Esophagus muscularis mucosa (tissue), 4 donors: ENCODE data around the gene KIN. TPM values are rescaled to one million over a fixed set of nuclear protein-coding genes. Genes with fewer than 3 reads are reported as not detected.

Experiments used
- DNase-seq: peaks from one replicate; pipeline ENCODE4 v3.0.0-alpha.2; 2017; ENCODE audit errors: extremely low spot score
- H3K27ac ChIP-seq, 4 donors: fragments of 200-600 bp; sonication (generic); replicated peaks in 1 of 4; 1 replicate in 3 of 4; 2 replicates in 1 of 4; pipeline ENCODE4 v1.5.1; 2016 to 2019; ENCODE audit warnings: mild to moderate bottlenecking in 1 of 4
- H3K27me3 ChIP-seq, 4 donors: fragments of 200-600 bp; sonication (generic); one replicate each; pipeline versions ENCODE4 v1.5.1 to v1.6.0; 2016 to 2019
- H3K36me3 ChIP-seq, 4 donors: fragments of 200-600 bp; sonication (generic); one replicate each; pipeline ENCODE4 v1.5.1; 2016 to 2019
- H3K4me1 ChIP-seq, 4 donors: fragments of 200-600 bp; sonication (generic); one replicate each; pipeline ENCODE4 v1.5.1; 2016 to 2019
- H3K4me3 ChIP-seq, 4 donors: fragments of 200-600 bp; sonication (generic); 1 replicate in 2 of 4; 2 replicates in 2 of 4; pipeline ENCODE4 v1.5.1; 2016 to 2019; ENCODE audit warnings: mild to moderate bottlenecking in 4 of 4, moderate library complexity in 1 of 4
- H3K9me3 ChIP-seq, 4 donors: fragments of 200-600 bp; sonication (generic); 1 replicate in 3 of 4; 2 replicates in 1 of 4; pipeline ENCODE4 v1.5.1; 2016 to 2019
- CTCF ChIP-seq, 3 experiments: fragments of 200-600 bp in 2 of 3; fragments of 450-650 bp in 1 of 3; sonication (generic) in 2 of 3; IDR thresholded peaks; one replicate each; pipeline ENCODE4 v1.5.1; 2017 to 2019; ENCODE audit warnings: antibody characterized with exemption in 3 of 3, mild to moderate bottlenecking in 2 of 3, moderate library complexity in 1 of 3
- EP300 ChIP-seq: sonication (generic); formaldehyde crosslinking; IDR thresholded peaks from one replicate; pipeline ENCODE4 v1.6.1; 2017; ENCODE audit warnings: antibody characterized with exemption
- POLR2A ChIP-seq: fragments of 450-650 bp; IDR thresholded peaks from one replicate; pipeline ENCODE4 v1.6.1; 2017; ENCODE audit warnings: antibody characterized with exemption, moderate library complexity, mild to moderate bottlenecking, low read depth
- POLR2AphosphoS5 ChIP-seq, 2 donors: sonication (generic); formaldehyde crosslinking; IDR thresholded peaks; one replicate each; pipeline ENCODE4 v1.6.1; 2017; ENCODE audit warnings: antibody characterized with exemption in 2 of 2
- WGBS: methylation state at CpG from one replicate; pipeline ENCODE4 v1.1.5; 2018; 5-methylcytosine and 5-hydroxymethylcytosine counted together
- intact Hi-C: fragments of 100-400 bp; cut with DNase I; formaldehyde crosslinking; loops from one replicate; pipeline ENCODE4 v1.15.1; 2023
- total RNA-seq, 4 donors: library from RNA; depleted of rRNA; stranded (reverse); fragments of >200 nt; gene quantifications; one replicate each; pipeline versions ENCODE4 v1.1.0 to v1.2.1, GENCODE V29; 2016

Gene KIN
- total RNA-seq, 4 donors from 2014 or later, result 3.1 to 8.3 (median 6.1) TPM

GRCh38 chr10:7792541-7792940 is 4.7 kb upstream of the KIN start:
- no peak for DNase-seq
- Histone ChIP-seq H3K27ac (no peak overlapping the region), H3K9me3 (no peaks in the 10 kb centered on the region), H3K4me1 (peaks cover 61 to 78% (median 73%) of the 10 kb centered on the region in 4 donors), H3K36me3 (peaks cover 7 to 17% (median 8%) of the 10 kb centered on the region in 4 donors), H3K4me3 (no peak overlapping the region), H3K27me3 (no peaks in the 10 kb centered on the region)
- intact Hi-C loops, result no loop called here
- WGBS, result 62% methylated on average over 1 of the region's 1 CpG
- TF ChIP-seq POLR2A (no peak), EP300 (no peak), POLR2AphosphoS5 (IDR thresholded peaks at IDR 0.05) (no peak), CTCF (IDR thresholded peaks at IDR 0.05) (no peak)

- Histone ChIP-seq H3K9me3 (no peaks in the 10 kb centered on the region), H3K4me3 (peak overlapping the region; percentile 85 to 97 (median 94)), H3K27ac (peak overlapping the region in 3 of 4 donors; percentile 87 to 90 (median 88)), H3K4me1 (peaks cover 54 to 90% (median 81%) of the 10 kb centered on the region in 4 donors), H3K27me3 (no peaks in the 10 kb centered on the region), H3K36me3 (peaks cover 0 to 8% (median under 1%) of the 10 kb centered on the region in 4 donors)
- WGBS, result 32% methylated on average over 3 of the region's 3 CpGs
- DNase-seq, result no peak
- no peak for TF ChIP-seq EP300
- TF ChIP-seq CTCF (IDR thresholded peaks at IDR 0.05), result no peak
- no peak for TF ChIP-seq POLR2A
- TF ChIP-seq POLR2AphosphoS5 (IDR thresholded peaks at IDR 0.05), result no peak
- intact Hi-C loops, result loop anchor here (2.0 kb wide), 1 partner anchor 29 kb away; the partner anchor contains the start of gene TAF3
Observed at GRCh38 chr10:7789390-7789789, 1.6 kb upstream of the KIN start.

GRCh38 chr10:7788639-7789286 is 970 bp upstream of the KIN start:
- peaks cover 0 to 8% (median 2%) of the 10 kb centered on the region in 4 donors for H3K36me3 ChIP-seq
- no peaks in the 10 kb centered on the region for H3K27me3 ChIP-seq
- peak overlapping the region; percentile 85 to 97 (median 94) for H3K4me3 ChIP-seq
- intact Hi-C loops, result loop anchor here (2.0 kb wide), 1 partner anchor 30 kb away; the partner anchor contains the start of gene TAF3
- 4% methylated on average over 14 of the region's 25 CpGs for WGBS
- H3K4me1 ChIP-seq, result peaks cover 54 to 83% (median 77%) of the 10 kb centered on the region in 4 donors
- TF ChIP-seq EP300 (no peak), POLR2A (no peak), POLR2AphosphoS5 (IDR thresholded peaks at IDR 0.05) (no peak), CTCF (IDR thresholded peaks at IDR 0.05) (no peak)
- no peaks in the 10 kb centered on the region for H3K9me3 ChIP-seq
- DNase-seq, result no peak
- H3K27ac ChIP-seq, result peak overlapping the region; percentile 87 to 90 (median 88)

- Histone ChIP-seq H3K4me3 (peak overlapping the region; percentile 85 to 97 (median 94)), H3K36me3 (peaks cover 0 to 6% (median 2%) of the 10 kb centered on the region in 4 donors), H3K4me1 (peaks cover 43 to 69% (median 64%) of the 10 kb centered on the region in 4 donors), H3K27me3 (no peaks in the 10 kb centered on the region), H3K27ac (peak overlapping the region; percentile 78 to 90 (median 88)), H3K9me3 (no peaks in the 10 kb centered on the region)
- DNase-seq, result no peak
- TF ChIP-seq CTCF (IDR thresholded peaks at IDR 0.05), result no peak
- no peak for TF ChIP-seq POLR2A
- TF ChIP-seq POLR2AphosphoS5 (IDR thresholded peaks at IDR 0.05), result no peak
- TF ChIP-seq EP300, result no peak
- intact Hi-C loops, result no loop called here
- 6% methylated on average over 7 of the region's 26 CpGs for WGBS
Observed at GRCh38 chr10:7787150-7787856, 490 bp downstream of the KIN start.
